Gastroesophageal sphincter (tissue), 4 donors: Measurements from ENCODE around the gene GUCD1. TPM values are rescaled to one million over a fixed set of nuclear protein-coding genes. Genes with fewer than 3 reads are reported as not detected.

ENCODE experiments used
- ATAC-seq: fragments of 150-250 bp; one replicate; pipeline ENCODE4 v1.9.1; 2016; ENCODE audit warnings: mild to moderate bottlenecking, moderate library complexity
- H3K27ac ChIP-seq, 4 donors: fragments of 200-600 bp; sonication (generic) in 3 of 4; 1 replicate in 3 of 4; 2 replicates in 1 of 4; pipeline ENCODE4 v1.5.1; 2016 to 2019
- H3K27me3 ChIP-seq: fragments of 200-600 bp; sonication (generic); one replicate; pipeline ENCODE4 v1.5.1; 2019
- H3K36me3 ChIP-seq, 2 donors: fragments of 200-600 bp; sonication (generic); one replicate each; pipeline ENCODE4 v1.5.1; 2019; ENCODE audit warnings: control low read depth in 1 of 2
- H3K4me1 ChIP-seq, 3 donors: fragments of 200-600 bp; sonication (generic); 1 replicate in 2 of 3; 2 replicates in 1 of 3; pipeline ENCODE4 v1.5.1; 2016 to 2019; ENCODE audit warnings: control low read depth in 2 of 3
- H3K4me3 ChIP-seq, 2 donors: fragments of 200-600 bp; sonication (generic); one replicate each; pipeline ENCODE4 v1.5.1; 2019; ENCODE audit warnings: mild to moderate bottlenecking in 1 of 2, moderate library complexity in 1 of 2
- H3K9me3 ChIP-seq, 3 donors: fragments of 200-600 bp; sonication (generic); one replicate each; pipeline ENCODE4 v1.5.1; 2017 to 2019; ENCODE audit warnings: control low read depth in 2 of 3
- CTCF ChIP-seq, 4 experiments: fragments of 200-600 bp in 2 of 4; fragments of 450-650 bp in 2 of 4; sonication (generic) in 1 of 4; IDR thresholded peaks; one replicate each; pipeline ENCODE4 v1.5.1; 2017 to 2019; ENCODE audit warnings: antibody characterized with exemption in 4 of 4, mild to moderate bottlenecking in 2 of 4, moderate library complexity in 2 of 4
- EP300 ChIP-seq: sonication (generic); formaldehyde crosslinking; IDR thresholded peaks from one replicate; pipeline ENCODE4 v1.6.1; 2017; ENCODE audit warnings: antibody characterized with exemption, mild to moderate bottlenecking
- POLR2A ChIP-seq, 2 donors: fragments of 450-650 bp; IDR thresholded peaks; one replicate each; pipeline ENCODE4 v1.6.1; 2017; ENCODE audit warnings: antibody characterized with exemption in 2 of 2, mild to moderate bottlenecking in 2 of 2, moderate library complexity in 1 of 2
- POLR2AphosphoS5 ChIP-seq: sonication (generic); formaldehyde crosslinking; IDR thresholded peaks from one replicate; pipeline ENCODE4 v1.6.1; 2017; ENCODE audit warnings: antibody characterized with exemption
- WGBS, 2 donors: methylation state at CpG; one replicate each; pipeline ENCODE4 v1.1.5; 2018; ENCODE audit warnings: low coverage in 1 of 2; 5-methylcytosine and 5-hydroxymethylcytosine counted together
- total RNA-seq, 4 donors: library from RNA; depleted of rRNA; stranded (reverse); fragments of >200 nt; gene quantifications; one replicate each; pipeline ENCODE4 v1.1.0, GENCODE V29; 2016

GUCD1 gene
- total RNA-seq, 4 donors from 2014 or later = 107 to 178 (median 121) TPM

- no peaks in the 10 kb centered on the region for H3K9me3 ChIP-seq
- peaks cover 0 to 41% (median 7%) of the 10 kb centered on the region in 3 donors for H3K4me1 ChIP-seq
- no CpG with 5 or more reads among the region's 9 CpGs for WGBS, 2 donors
- no peaks in the 10 kb centered on the region for H3K27me3 ChIP-seq
- TF ChIP-seq CTCF (IDR thresholded peaks at IDR 0.05) = no peak
- no peak for TF ChIP-seq POLR2A (IDR thresholded peaks at IDR 0.05)
- no peak for TF ChIP-seq EP300
- no peak for TF ChIP-seq POLR2AphosphoS5
- peaks cover 0 to 89% of the 10 kb centered on the region in 2 donors for H3K36me3 ChIP-seq
- H3K27ac ChIP-seq = peak overlapping the region in 1 of 4 donors; percentile 44
- no peak overlapping the region for H3K4me3 ChIP-seq
- no peak for ATAC-seq
Observed at GRCh38 chr22:24542641-24543040, 12.3 kb downstream of the GUCD1 start.

DNA sequence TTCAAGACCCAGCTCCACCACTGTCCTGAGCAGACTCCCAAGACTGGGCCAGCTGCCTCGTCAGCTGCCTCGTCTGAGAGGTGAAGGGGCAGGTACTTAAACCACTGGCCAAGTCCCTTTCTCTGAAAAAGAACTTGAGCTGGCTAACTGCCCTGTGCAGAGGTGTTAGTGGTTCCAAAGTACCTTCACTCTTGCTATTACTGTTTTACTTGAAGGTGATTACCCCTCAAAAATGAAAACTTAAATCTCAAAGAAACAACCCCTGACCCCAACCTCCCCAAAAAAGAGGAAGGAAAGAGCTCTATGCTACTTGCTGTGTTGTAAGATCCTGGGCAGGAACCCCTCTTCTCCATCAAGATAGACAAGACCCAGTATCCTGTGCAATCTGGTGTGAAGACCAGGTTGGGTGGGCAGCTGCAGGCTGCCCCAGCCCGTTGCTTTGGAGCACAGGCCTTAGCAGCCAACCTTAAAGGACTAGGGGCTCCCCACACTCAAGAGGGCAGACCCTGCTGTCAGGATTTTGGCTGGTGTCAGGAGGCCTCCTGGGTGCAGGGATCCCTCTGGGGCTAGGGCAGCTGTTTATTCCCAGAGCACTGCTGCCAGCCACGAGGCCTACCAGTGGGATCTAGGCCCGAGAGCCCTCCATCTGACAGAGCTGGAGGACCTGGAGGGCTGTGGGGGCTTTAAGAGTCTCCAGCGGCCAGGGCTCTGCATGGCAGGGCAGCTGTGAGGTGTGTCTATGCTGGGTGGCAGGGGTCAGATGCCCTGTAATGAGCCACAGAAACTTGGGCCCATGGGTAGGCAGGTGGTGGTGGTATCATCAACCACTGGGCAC lies 13.0 kb downstream of the GUCD1 start:
- WGBS, 2 donors = 42 to 58% methylated on average over 2 of the region's 6 CpGs
- Histone ChIP-seq H3K4me3 (no peak overlapping the region), H3K36me3 (peaks cover 0 to 81% of the 10 kb centered on the region in 2 donors), H3K9me3 (no peaks in the 10 kb centered on the region), H3K27ac (no peak overlapping the region), H3K27me3 (no peaks in the 10 kb centered on the region), H3K4me1 (peaks cover 0 to 41% (median 7%) of the 10 kb centered on the region in 3 donors)
- ATAC-seq = no peak
- no peak for TF ChIP-seq EP300
- no peak for TF ChIP-seq POLR2AphosphoS5
- no peak for TF ChIP-seq CTCF (IDR thresholded peaks at IDR 0.05)
- no peak for TF ChIP-seq POLR2A (IDR thresholded peaks at IDR 0.05)

GRCh38 chr22:24540470-24540869 lies 14.5 kb downstream of the GUCD1 start:
- TF ChIP-seq CTCF (IDR thresholded peaks at IDR 0.05) (no peak), POLR2AphosphoS5 (no peak), EP300 (no peak), POLR2A (IDR thresholded peaks at IDR 0.05) (no peak)
- ATAC-seq = peak; percentile 16
- Histone ChIP-seq H3K27ac (no peak overlapping the region), H3K4me1 (peaks cover 0 to 36% (median 7%) of the 10 kb centered on the region in 3 donors), H3K36me3 (peaks cover 0 to 69% of the 10 kb centered on the region in 2 donors), H3K9me3 (no peaks in the 10 kb centered on the region), H3K4me3 (no peak overlapping the region), H3K27me3 (no peaks in the 10 kb centered on the region)
- WGBS, 2 donors = 73 to 82% methylated on average over 1 to 2 of the region's 2 CpGs

- H3K36me3 ChIP-seq = peaks cover 0 to 27% of the 10 kb centered on the region in 2 donors
- H3K27ac ChIP-seq = no peak overlapping the region
- H3K4me3 ChIP-seq = no peak overlapping the region
- no peaks in the 10 kb centered on the region for H3K27me3 ChIP-seq
- no peaks in the 10 kb centered on the region for H3K4me1 ChIP-seq
- 80 to 87% methylated on average over 2 to 3 of the region's 3 CpGs for WGBS, 2 donors
- TF ChIP-seq POLR2A (IDR thresholded peaks at IDR 0.05) = no peak
- TF ChIP-seq CTCF (IDR thresholded peaks at IDR 0.05) = no peak
- H3K9me3 ChIP-seq = no peaks in the 10 kb centered on the region
- no peak for ATAC-seq
Observed at GRCh38 chr22:24536089-24536488, 18.8 kb downstream of the GUCD1 start.

DNA sequence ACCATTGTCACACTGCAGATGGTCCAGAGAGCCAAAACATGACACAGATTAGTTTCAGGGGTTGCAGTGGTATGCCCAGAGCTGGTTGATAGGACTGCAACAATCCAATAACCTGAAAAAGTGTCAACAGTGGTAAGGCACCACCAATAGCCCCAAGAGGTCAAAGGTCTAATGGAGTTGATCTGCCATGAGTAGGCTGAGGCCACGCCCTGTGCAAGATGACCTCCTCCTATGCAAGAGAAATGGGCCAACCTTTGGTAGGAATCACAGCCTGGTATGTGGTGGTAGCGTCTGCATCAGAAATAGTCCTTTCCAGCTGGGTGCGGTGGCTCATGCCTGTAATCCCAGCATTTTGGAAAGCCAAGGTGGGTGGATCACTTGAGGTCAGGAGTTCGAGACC lies 19.6 kb downstream of the GUCD1 start:
- no peaks in the 10 kb centered on the region for H3K27me3 ChIP-seq
- TF ChIP-seq POLR2A (IDR thresholded peaks at IDR 0.05) = no peak
- no peak for TF ChIP-seq POLR2AphosphoS5
- no peak for TF ChIP-seq CTCF (IDR thresholded peaks at IDR 0.05)
- no peaks in the 10 kb centered on the region for H3K4me1 ChIP-seq
- 80 to 100% methylated on average over 1 to 3 of the region's 4 CpGs for WGBS, 2 donors
- no peak overlapping the region for H3K4me3 ChIP-seq
- peaks cover 0 to 20% of the 10 kb centered on the region in 2 donors for H3K36me3 ChIP-seq
- ATAC-seq = no peak
- no peaks in the 10 kb centered on the region for H3K9me3 ChIP-seq
- H3K27ac ChIP-seq = no peak overlapping the region
